ENCODE measurements around the gene PAX6.

The PAX6 gene

DNA sequence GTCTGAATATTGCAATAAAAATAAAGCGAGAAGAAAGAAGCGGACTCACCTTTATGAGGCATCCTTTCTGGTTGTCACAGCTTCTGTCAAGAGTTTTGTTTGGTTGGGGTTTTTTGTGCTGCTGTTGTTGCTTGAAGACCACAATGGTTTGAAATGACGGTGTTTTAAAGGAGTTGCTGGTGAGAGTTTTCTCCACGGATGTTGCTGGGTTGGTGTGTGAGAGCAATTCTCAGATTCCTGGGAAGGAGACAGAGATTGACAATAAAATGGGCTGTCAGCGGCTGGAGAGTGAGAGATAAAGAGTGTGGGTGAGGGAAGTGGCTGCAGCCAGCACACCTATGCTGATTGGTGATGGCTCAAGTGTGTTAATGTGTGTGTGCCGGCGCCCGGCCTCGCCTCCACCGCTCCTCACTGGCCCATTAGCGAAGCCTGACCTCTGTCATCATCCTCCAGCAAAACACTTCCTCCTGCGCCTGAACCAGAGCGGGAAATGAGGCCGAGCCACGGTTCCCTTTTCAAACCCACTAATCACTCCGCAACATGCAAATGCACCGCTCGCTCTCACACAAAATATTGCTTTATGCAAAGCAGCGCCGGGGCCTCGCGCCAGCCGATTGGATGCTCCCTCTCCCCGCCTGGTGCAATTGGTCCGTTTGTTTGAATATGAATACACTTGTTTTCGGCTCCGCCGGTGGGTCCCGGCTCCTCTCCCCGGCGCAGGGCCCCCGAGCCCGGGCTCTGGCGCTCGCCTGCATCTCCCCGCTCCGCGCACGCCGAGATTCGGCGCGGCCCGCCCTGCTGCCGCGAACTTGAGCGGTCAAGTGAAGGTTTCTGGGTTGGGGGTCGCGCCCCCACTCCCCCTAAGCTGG, at the start of gene PAX6:
Gene PAX6, minus strand, starts transcription at position 544 of the 869 bp plus-strand sequence. CDS start 4,911 bp downstream, outside the sequence.
- Histone ChIP-seq H3K9me3 (ENCODE audit: control insufficient read depth in 5 of 5, low read length in 5 of 5) (no peaks in the 10 kb centered on the region), H3K9ac (ENCODE audit: low read length in 5 of 5) (no peak within 1 kb of the TSS), H3K27me3 (ENCODE audit: control insufficient read depth in 5 of 5, insufficient read depth in 4 of 5, low read length in 5 of 5) (peaks cover 65 to 94% (median 85%) of the 10 kb centered on the region in 5 donors), H3K4me3 (ENCODE audit: low read depth in 1 of 5, low read length in 5 of 5) (peak within 1 kb of the TSS; percentile 40 to 68 (median 54)), H3K36me3 (ENCODE audit: control insufficient read depth in 5 of 5, insufficient read depth in 5 of 5, low read length in 5 of 5) (no peaks in the 10 kb centered on the region), H3K4me1 (ENCODE audit: control insufficient read depth in 5 of 5, insufficient read depth in 5 of 5, low read length in 5 of 5) (peaks cover 0 to 63% (median 60%) of the 10 kb centered on the region in 5 donors), H3K27ac (ENCODE audit: low read depth, low read length) (no peak within 1 kb of the TSS)

DNA sequence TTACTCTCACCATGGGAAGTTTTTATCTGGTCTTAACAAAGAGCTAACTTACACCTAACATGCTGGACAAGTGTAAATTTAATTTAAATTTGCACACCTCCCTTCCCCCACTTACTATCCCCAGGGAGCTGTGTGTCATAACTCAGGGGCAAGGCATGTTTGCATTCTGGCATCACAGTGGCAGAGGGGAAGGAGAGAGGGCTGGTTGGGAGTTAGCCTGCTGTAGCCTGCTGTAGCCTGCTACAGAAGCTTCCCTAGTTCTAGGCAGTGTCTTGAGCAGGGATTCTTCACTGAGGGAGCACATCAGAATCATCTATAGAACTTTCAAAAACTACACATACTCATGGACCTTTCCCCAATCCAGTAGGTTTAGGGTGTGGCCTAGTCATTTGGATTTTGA, 49.3 kb upstream of the PAX6 start:
- Histone ChIP-seq H3K9ac (ENCODE audit: low read length in 5 of 5) (no peak overlapping the region), H3K4me3 (ENCODE audit: low read depth in 1 of 5, low read length in 5 of 5) (no peak overlapping the region), H3K27ac (ENCODE audit: low read depth, low read length) (no peak overlapping the region), H3K9me3 (ENCODE audit: control insufficient read depth in 5 of 5, low read length in 5 of 5) (no peaks in the 10 kb centered on the region), H3K4me1 (ENCODE audit: control insufficient read depth in 5 of 5, insufficient read depth in 5 of 5, low read length in 5 of 5) (no peaks in the 10 kb centered on the region), H3K36me3 (ENCODE audit: control insufficient read depth in 5 of 5, insufficient read depth in 5 of 5, low read length in 5 of 5) (no peaks in the 10 kb centered on the region), H3K27me3 (ENCODE audit: control insufficient read depth in 5 of 5, insufficient read depth in 4 of 5, low read length in 5 of 5) (peaks cover 0 to 8% (median 0%) of the 10 kb centered on the region in 5 donors)

DNA sequence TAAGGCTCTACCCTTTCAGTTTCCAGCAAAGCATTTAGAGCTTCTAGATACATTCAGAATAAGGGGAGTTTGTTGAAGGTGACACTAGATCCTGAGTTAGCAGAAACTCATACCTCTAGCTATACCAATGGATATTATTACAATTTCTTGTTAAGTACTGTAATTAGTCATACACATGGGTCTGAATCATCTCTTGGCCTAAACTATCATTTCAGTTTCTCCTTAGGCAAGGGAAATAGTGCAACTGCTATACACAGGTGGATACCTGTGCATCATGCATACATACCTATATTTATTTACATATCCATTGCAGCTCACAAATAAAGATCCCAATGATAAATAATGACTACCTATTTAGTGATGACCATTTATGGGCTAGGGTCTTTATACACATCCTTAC, 45.1 kb upstream of the PAX6 start:
- no peaks in the 10 kb centered on the region for H3K36me3 ChIP-seq (ENCODE audit: control insufficient read depth in 5 of 5, insufficient read depth in 5 of 5, low read length in 5 of 5)
- H3K9ac ChIP-seq (ENCODE audit: low read length in 5 of 5): no peak overlapping the region
- peaks cover 0 to 4% (median 0%) of the 10 kb centered on the region in 5 donors for H3K27me3 ChIP-seq (ENCODE audit: control insufficient read depth in 5 of 5, insufficient read depth in 4 of 5, low read length in 5 of 5)
- no peaks in the 10 kb centered on the region for H3K4me1 ChIP-seq (ENCODE audit: control insufficient read depth in 5 of 5, insufficient read depth in 5 of 5, low read length in 5 of 5)
- peaks cover 0 to 2% (median 0%) of the 10 kb centered on the region in 5 donors for H3K9me3 ChIP-seq (ENCODE audit: control insufficient read depth in 5 of 5, low read length in 5 of 5)
- H3K4me3 ChIP-seq (ENCODE audit: low read depth in 1 of 5, low read length in 5 of 5): no peak overlapping the region
- H3K27ac ChIP-seq (ENCODE audit: low read depth, low read length): no peak overlapping the region

DNA sequence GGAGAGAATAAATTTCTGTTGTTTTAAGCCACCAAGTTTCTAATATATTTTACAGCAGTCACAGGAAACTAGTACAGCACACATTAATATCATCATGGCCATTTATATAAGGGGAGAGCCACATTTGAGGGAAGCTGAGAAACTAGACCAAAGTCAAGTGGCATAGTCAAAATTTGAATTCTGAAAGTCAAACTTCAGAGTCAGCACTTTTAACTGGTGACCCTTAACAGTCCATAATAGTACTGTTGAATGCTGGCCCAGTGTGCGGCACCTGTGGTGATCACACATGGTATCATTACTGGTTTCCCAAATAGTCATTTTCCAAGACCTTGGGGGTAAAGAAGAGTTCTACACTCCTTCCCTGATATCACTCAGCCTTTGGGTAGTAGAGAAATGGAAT, 44.3 kb upstream of the PAX6 start:
- Histone ChIP-seq H3K9me3 (ENCODE audit: control insufficient read depth in 5 of 5, low read length in 5 of 5) (peaks cover 0 to 2% (median 0%) of the 10 kb centered on the region in 5 donors), H3K36me3 (ENCODE audit: control insufficient read depth in 5 of 5, insufficient read depth in 5 of 5, low read length in 5 of 5) (no peaks in the 10 kb centered on the region), H3K27ac (ENCODE audit: low read depth, low read length) (no peak overlapping the region), H3K27me3 (ENCODE audit: control insufficient read depth in 5 of 5, insufficient read depth in 4 of 5, low read length in 5 of 5) (no peaks in the 10 kb centered on the region), H3K9ac (ENCODE audit: low read length in 5 of 5) (no peak overlapping the region), H3K4me1 (ENCODE audit: control insufficient read depth in 5 of 5, insufficient read depth in 5 of 5, low read length in 5 of 5) (no peaks in the 10 kb centered on the region), H3K4me3 (ENCODE audit: low read depth in 1 of 5, low read length in 5 of 5) (no peak overlapping the region)

DNA sequence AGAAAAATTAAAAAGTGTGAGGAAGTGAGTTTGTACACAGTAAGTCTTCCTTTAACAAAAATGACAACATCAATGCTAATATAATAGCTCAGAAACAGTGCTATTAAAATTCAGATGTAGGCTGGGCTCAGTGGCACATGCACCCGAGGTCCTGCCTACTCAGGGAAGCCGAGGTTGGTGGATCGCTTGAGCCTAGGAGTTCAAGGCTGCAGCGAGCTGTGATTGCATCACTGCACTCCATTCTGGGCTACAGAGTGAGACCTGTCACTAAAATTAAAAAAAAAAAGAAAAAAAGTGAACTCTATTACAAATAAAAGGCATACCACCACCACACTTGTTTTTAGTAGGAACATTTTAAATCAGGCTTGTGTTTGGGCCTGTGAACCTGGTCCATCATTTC, 39.2 kb upstream of the PAX6 start:
- H3K27me3 ChIP-seq (ENCODE audit: control insufficient read depth in 5 of 5, insufficient read depth in 4 of 5, low read length in 5 of 5): no peaks in the 10 kb centered on the region
- no peak overlapping the region for H3K4me3 ChIP-seq (ENCODE audit: low read depth in 1 of 5, low read length in 5 of 5)
- H3K36me3 ChIP-seq (ENCODE audit: control insufficient read depth in 5 of 5, insufficient read depth in 5 of 5, low read length in 5 of 5): no peaks in the 10 kb centered on the region
- peaks cover 0 to 2% (median 0%) of the 10 kb centered on the region in 5 donors for H3K9me3 ChIP-seq (ENCODE audit: control insufficient read depth in 5 of 5, low read length in 5 of 5)
- no peaks in the 10 kb centered on the region for H3K4me1 ChIP-seq (ENCODE audit: control insufficient read depth in 5 of 5, insufficient read depth in 5 of 5, low read length in 5 of 5)
- H3K27ac ChIP-seq (ENCODE audit: low read depth, low read length): no peak overlapping the region
- no peak overlapping the region for H3K9ac ChIP-seq (ENCODE audit: low read length in 5 of 5)

DNA sequence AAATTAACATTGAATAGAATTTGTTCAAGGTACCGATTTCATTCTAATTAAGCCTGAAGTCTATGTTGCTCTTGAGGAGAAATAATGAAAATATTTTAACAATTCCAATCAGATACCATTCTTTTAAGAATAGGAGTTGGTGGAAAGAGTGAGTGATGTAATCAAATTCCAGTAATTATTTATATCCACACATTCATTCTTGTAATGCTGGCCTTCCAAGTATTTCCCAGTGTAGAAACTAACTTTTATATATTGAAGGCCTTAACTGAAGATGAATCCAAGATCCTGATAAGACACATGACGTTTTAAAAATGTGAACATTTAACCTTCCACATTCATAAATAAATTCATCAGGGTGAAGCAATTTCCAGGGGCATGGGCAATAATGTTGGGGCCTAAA, 36.6 kb upstream of the PAX6 start:
- Histone ChIP-seq H3K9ac (ENCODE audit: low read length in 5 of 5) (no peak overlapping the region), H3K36me3 (ENCODE audit: control insufficient read depth in 5 of 5, insufficient read depth in 5 of 5, low read length in 5 of 5) (no peaks in the 10 kb centered on the region), H3K4me3 (ENCODE audit: low read depth in 1 of 5, low read length in 5 of 5) (no peak overlapping the region), H3K27me3 (ENCODE audit: control insufficient read depth in 5 of 5, insufficient read depth in 4 of 5, low read length in 5 of 5) (peaks cover 0 to 4% (median 2%) of the 10 kb centered on the region in 5 donors), H3K27ac (ENCODE audit: low read depth, low read length) (no peak overlapping the region), H3K9me3 (ENCODE audit: control insufficient read depth in 5 of 5, low read length in 5 of 5) (no peaks in the 10 kb centered on the region), H3K4me1 (ENCODE audit: control insufficient read depth in 5 of 5, insufficient read depth in 5 of 5, low read length in 5 of 5) (no peaks in the 10 kb centered on the region)

DNA sequence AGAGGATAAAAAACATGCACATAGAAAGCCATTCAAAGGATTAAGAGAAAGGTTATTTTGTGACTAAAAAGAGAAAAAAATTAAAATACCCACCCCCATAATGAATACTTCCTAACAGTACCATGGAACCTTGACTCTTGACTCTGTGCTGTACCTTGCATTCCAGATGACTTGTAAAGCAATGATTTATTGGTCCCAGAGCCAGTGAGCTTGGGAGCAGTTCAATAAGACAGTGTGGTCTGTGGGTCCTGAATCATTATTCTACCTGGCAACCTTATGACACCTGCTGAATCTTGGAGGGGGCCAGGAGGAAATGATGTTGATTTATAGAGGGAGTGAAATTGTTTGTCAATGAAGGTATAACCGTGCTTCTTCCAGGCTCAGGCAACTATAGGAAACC, 34.2 kb upstream of the PAX6 start:
- no peak overlapping the region for H3K4me3 ChIP-seq (ENCODE audit: low read depth in 1 of 5, low read length in 5 of 5)
- no peak overlapping the region for H3K9ac ChIP-seq (ENCODE audit: low read length in 5 of 5)
- H3K27ac ChIP-seq (ENCODE audit: low read depth, low read length): no peak overlapping the region
- H3K36me3 ChIP-seq (ENCODE audit: control insufficient read depth in 5 of 5, insufficient read depth in 5 of 5, low read length in 5 of 5): no peaks in the 10 kb centered on the region
- peaks cover 0 to 14% (median 6%) of the 10 kb centered on the region in 5 donors for H3K27me3 ChIP-seq (ENCODE audit: control insufficient read depth in 5 of 5, insufficient read depth in 4 of 5, low read length in 5 of 5)
- no peaks in the 10 kb centered on the region for H3K4me1 ChIP-seq (ENCODE audit: control insufficient read depth in 5 of 5, insufficient read depth in 5 of 5, low read length in 5 of 5)
- no peaks in the 10 kb centered on the region for H3K9me3 ChIP-seq (ENCODE audit: control insufficient read depth in 5 of 5, low read length in 5 of 5)

DNA sequence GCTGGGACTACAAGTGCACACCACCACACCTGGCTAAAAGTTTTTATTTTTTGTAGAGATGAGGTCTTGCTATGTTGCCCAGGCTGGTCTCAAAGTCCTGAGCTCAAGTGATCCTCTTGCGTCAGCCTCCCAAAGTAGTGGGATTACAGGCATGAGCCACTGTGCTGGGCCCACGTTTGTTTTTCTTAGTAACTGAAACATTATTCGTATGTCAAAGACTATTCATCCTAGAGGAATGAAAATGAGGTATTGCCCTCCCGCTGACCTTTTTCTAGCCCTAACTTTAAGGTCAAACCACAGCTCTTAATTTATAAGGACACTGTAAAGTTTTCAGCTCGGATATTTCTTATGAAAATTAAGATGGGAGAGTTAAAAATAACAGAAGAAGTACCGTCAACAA, 33.2 kb upstream of the PAX6 start:
- Histone ChIP-seq H3K9me3 (ENCODE audit: control insufficient read depth in 5 of 5, low read length in 5 of 5) (no peaks in the 10 kb centered on the region), H3K27me3 (ENCODE audit: control insufficient read depth in 5 of 5, insufficient read depth in 4 of 5, low read length in 5 of 5) (peaks cover 0 to 21% (median 6%) of the 10 kb centered on the region in 5 donors), H3K36me3 (ENCODE audit: control insufficient read depth in 5 of 5, insufficient read depth in 5 of 5, low read length in 5 of 5) (no peaks in the 10 kb centered on the region), H3K4me3 (ENCODE audit: low read depth in 1 of 5, low read length in 5 of 5) (no peak overlapping the region), H3K4me1 (ENCODE audit: control insufficient read depth in 5 of 5, insufficient read depth in 5 of 5, low read length in 5 of 5) (peaks cover 0 to 2% (median 0%) of the 10 kb centered on the region in 5 donors), H3K9ac (ENCODE audit: low read length in 5 of 5) (no peak overlapping the region), H3K27ac (ENCODE audit: low read depth, low read length) (no peak overlapping the region)

DNA sequence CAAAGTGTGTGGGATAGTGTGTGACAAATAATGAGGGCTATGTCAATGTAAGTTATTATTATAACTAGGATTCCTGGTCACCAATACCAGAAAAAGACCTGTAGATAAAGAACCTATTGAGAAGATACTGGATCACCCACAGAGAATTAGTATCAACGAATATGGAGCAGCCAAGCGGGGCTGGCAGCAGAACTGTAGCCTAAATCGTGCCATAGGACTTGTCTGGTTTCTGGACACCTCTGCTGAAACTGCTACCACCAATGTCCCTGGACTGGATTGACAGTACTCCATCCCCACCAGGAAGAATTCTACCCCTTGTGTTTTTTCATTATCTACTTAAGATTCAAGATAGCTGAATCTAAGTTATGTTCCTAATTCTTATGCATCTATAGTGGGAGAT, 30.3 kb upstream of the PAX6 start:
- no peak overlapping the region for H3K4me3 ChIP-seq (ENCODE audit: low read depth in 1 of 5, low read length in 5 of 5)
- no peak overlapping the region for H3K27ac ChIP-seq (ENCODE audit: low read depth, low read length)
- H3K27me3 ChIP-seq (ENCODE audit: control insufficient read depth in 5 of 5, insufficient read depth in 4 of 5, low read length in 5 of 5): peaks cover 2 to 23% (median 6%) of the 10 kb centered on the region in 5 donors
- H3K4me1 ChIP-seq (ENCODE audit: control insufficient read depth in 5 of 5, insufficient read depth in 5 of 5, low read length in 5 of 5): peaks cover 0 to 2% (median 0%) of the 10 kb centered on the region in 5 donors
- H3K36me3 ChIP-seq (ENCODE audit: control insufficient read depth in 5 of 5, insufficient read depth in 5 of 5, low read length in 5 of 5): no peaks in the 10 kb centered on the region
- no peaks in the 10 kb centered on the region for H3K9me3 ChIP-seq (ENCODE audit: control insufficient read depth in 5 of 5, low read length in 5 of 5)
- no peak overlapping the region for H3K9ac ChIP-seq (ENCODE audit: low read length in 5 of 5)

DNA sequence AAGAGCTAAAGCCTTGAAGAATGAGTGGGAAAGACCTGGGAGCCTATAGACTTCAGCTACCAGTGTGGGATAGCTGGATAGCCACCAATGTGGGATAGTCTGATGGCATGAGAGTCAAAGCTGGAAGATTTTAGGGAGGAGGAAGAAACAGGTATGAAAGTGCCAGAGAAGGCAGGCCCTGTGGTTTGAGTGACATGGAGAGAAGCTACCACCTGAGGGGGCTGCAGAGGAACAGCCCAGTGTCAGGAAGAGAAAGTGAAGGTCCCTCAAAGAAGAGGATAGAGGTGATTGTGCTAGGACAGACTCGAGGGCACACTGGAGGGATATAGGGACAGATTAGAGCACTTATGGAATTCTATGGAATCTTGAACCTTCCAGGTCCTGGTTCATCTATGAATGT, 23.1 kb upstream of the PAX6 start:
- Histone ChIP-seq H3K9me3 (ENCODE audit: control insufficient read depth in 5 of 5, low read length in 5 of 5) (no peaks in the 10 kb centered on the region), H3K4me3 (ENCODE audit: low read depth in 1 of 5, low read length in 5 of 5) (no peak overlapping the region), H3K4me1 (ENCODE audit: control insufficient read depth in 5 of 5, insufficient read depth in 5 of 5, low read length in 5 of 5) (no peaks in the 10 kb centered on the region), H3K9ac (ENCODE audit: low read length in 5 of 5) (no peak overlapping the region), H3K27me3 (ENCODE audit: control insufficient read depth in 5 of 5, insufficient read depth in 4 of 5, low read length in 5 of 5) (peaks cover 6 to 30% (median 13%) of the 10 kb centered on the region in 5 donors), H3K27ac (ENCODE audit: low read depth, low read length) (no peak overlapping the region), H3K36me3 (ENCODE audit: control insufficient read depth in 5 of 5, insufficient read depth in 5 of 5, low read length in 5 of 5) (no peaks in the 10 kb centered on the region)
